GM19239 (cell line): ENCODE results near the gene COG6.

Experiments used
- DNase-seq: peaks from one replicate; pipeline ENCODE4 v3.0.0; 2011; ENCODE audit warnings: low spot score; ENCODE audit not compliant: insufficient read length
- FAIRE-seq: peaks from 2 replicates; lab custom pipeline; 2011; peaks lifted over from hg19 to GRCh38; lab: Jason Lieb, UNC

Gene COG6

DNA sequence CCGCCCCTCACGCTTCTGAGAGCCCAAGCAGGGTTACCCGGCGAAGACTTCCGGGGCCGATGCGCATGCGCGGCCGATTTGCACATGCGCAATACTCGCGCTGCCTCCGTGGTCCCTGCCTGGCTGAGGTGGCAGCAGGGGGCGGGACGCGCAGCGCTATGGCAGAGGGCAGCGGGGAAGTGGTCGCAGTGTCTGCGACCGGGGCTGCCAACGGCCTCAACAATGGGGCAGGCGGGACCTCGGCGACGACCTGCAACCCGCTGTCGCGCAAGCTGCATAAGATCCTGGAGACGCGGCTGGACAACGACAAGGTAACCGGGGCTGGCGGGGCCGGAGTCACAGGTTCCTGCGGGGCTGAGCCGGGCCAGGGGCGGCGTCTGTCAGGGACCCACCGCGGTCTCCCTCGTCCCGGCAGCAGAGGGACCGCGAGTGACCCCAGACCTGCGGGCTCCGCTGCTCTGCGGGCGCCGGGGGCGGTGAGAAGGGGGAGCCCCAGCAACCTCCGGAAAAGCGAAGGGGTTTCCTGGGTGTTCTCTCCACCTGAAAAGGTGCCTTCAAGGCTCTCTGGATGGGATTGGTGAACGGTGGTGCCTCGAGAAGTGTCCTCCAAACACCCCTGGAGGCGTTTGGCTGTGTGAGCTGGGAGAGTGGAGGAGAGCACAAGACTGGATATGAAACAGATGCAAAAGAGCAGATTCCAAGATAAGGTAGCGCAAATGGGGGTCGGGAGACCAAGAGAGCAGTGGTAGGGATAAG lies at the start of gene COG6:
TSS of gene COG6 (plus strand) at position 94 of the 756 bp plus-strand sequence. CDS start at position 159, 65 bp downstream.
- FAIRE-seq (peak; percentile 94), DNase-seq (peak; percentile 67)

DNA sequence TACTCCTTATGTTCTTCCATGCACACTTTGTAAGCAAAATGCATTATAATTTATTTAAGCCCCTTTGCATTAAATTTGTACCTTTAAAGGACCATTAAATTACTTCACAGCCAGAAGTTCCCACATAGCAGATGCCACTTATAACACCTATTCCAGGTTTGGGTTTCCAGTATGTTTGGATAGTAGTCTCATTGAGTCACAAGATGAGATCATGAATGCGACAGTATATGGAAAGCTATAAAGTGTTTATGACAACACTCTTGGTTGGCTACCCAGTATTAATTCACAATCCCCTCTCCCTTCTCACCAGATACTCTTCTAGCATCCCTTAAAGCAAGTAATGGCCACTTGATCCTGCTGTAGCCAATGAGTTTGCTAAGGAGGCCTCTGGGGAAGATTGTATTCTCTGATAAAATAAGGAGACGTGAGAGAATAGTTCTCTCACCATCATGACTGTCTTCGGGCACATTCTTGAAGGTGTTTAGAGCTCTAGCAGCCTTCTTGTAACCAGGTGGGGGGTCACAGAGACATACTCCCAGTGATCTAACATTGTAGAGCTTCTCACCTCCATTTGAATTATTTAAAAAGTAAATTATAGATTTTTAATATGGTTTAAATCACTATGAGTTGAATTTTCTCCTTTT lies 49.7 kb upstream of the COG6 start:
- DNase-seq, result no peak
- FAIRE-seq, result no peak

DNA sequence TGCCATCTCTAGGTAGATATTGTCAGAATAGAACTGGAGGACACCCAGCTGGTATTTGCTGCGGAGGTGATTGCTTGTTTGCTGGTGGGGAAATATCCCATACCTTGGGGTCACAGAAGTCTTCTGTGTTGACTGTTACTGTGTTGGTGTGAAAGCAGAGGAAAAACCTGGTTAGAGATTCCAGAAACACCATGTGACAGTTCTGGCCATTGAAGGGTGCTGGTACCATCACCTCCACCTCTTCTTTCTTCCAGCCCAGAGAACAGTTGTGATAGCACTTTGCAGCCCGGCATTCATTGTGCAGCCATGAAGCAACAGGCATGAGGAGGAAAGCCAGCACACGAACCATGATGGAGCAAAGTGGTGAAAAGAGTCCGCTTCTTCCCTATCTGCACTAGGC lies 47.6 kb upstream of the COG6 start:
- FAIRE-seq (no peak), DNase-seq (no peak)

DNA sequence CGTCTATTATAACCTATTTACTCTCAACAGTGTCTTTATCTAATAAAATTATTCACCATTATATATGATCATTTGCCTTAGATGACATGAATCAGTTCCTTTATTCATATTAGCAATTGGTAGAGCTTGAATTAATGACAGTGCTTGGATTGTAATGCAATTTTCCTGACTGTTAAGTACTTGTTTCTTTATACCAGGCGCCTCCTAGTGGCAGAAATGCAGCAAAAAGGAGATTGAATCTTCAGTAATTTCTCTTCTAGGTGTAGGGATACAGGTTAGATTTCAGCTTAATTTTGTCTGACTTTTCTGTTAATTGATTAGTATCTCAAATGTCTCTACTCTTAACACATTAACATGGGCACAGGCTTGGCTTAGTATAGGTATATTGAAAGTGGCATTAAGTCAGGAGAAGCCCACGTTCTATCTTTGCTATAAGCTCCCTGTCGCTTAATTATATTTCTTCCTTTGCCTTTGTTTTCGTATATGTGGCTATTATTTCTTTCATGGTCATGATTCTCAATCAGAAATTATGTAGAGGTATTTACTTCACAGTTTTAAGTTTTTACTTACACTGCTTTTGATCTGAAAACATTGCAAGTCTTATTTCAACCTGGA lies 43.3 kb upstream of the COG6 start:
- DNase-seq (peak; percentile 5), FAIRE-seq (peak; percentile 94)

DNA sequence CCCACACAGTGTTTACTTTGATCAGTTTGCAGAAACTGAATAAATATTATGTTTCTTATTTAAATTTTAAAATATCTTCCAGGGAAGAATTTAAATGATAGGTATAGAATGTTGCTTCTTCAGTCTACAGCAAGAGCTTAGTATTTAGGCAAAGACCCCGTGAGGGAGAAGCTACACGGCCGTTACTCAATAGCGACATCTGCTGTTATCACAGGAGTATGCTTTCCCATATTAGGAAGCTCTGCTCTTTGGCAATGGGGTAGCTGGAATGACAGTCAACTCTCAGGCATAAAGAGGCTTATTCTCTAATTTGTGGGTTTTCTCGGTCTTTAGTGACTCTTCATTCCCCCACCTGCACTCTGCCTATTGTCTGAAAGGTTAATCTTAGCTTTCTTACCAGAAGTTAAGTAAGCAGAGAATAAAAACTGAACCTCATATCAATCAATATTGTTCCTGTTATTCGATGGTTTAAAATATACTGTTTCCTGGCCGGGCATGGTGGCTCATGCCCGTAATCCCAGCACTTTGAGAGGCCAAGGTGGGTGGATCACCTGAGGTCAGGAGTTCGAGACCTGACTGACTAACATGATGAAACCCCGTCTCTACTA lies 39.3 kb upstream of the COG6 start:
- DNase-seq (peak; percentile 29), FAIRE-seq (peak; percentile 28)

DNA sequence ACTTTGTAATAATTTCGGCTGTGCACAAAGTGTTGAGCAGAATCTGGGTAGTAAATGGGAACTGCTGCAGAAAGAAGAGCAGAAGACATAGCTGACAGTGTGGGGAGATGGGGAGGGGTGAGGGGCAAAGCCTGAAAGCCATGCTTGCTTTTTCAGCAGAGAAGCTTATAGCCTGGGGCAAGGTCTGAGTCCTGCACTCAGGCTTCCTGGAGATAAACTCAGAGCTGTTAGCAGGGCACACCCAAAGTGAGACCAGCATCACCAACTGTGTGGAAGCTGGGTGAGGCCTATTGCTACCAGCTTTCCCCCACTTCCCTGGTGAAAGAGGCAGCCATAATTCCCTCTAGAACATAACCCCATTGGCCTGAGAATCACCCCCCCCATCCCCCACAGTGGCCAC lies 36.9 kb upstream of the COG6 start:
- DNase-seq, result no peak
- no peak for FAIRE-seq

DNA sequence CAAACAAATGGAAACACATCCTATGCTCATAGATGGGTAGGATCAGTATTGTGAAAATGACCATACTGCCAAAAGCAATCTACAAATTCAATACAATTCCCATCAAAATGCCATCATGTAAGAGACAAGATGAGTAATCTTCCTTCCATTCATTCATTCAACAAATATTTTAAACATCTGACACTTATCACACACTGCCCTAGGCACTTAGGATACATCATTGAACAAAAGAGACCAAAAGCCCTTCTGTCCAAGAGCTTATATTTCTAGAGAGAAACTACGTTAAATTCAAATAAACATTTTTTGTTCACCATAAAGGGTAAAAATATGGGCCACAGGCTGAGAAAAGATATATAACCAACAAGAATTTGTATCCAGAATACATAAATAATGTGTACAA lies 32.0 kb upstream of the COG6 start:
- FAIRE-seq (no peak), DNase-seq (no peak)

DNA sequence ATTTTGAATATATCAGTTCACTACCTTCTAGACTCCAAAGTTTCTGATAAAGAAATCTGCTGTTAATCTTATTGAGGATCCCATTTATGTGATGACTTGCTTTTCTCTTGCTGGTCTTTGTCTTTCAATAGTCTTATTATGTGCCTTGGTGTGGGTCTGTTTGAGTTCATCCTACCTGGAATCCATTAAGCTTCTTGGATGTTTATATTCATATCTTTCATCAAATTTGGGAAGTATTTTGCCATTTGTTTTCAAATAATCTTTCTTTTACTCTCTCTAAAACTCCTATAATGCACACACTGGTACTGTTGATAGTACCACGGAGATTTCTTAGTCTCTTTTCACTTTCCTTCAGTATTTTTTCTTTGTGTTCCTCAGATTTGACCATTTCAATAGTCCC lies 24.2 kb upstream of the COG6 start:
- FAIRE-seq (no peak), DNase-seq (no peak)

DNA sequence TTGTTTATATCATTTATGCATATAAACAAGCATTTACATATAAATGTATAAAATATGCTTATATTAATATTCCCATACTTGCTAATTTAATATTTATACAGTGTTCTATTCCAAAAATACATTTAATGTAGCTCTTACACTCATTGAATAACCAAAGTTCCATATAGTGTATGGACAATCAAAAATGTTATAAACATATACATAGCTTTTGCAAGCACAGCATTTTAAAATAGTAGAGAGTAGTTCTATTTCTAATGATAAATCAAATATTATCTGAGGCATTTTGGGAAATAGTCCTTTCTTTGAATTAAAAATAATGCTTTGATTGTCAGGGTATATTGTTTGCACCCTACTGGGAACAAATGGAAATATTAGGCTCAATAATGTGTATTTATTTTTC lies 22.5 kb upstream of the COG6 start:
- no peak for FAIRE-seq
- DNase-seq, result no peak

DNA sequence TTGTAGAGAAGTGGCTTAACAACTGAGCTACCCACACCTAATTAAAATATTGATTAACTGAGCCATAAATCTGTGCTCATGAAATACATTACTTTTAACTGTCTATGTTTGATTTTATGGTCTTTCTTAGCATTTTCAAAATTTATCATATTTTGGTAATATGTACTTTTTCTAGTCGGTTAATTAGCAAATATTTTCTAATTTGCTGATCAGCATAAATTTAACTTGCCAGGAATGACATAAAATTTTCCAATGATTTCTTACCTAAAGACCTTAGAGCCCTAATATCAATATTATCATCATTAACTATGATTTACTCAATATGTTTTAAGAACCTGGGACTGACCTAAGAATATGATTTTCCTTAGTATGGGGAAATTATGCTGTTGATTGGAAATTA lies 19.9 kb upstream of the COG6 start:
- no peak for DNase-seq
- FAIRE-seq, result no peak

DNA sequence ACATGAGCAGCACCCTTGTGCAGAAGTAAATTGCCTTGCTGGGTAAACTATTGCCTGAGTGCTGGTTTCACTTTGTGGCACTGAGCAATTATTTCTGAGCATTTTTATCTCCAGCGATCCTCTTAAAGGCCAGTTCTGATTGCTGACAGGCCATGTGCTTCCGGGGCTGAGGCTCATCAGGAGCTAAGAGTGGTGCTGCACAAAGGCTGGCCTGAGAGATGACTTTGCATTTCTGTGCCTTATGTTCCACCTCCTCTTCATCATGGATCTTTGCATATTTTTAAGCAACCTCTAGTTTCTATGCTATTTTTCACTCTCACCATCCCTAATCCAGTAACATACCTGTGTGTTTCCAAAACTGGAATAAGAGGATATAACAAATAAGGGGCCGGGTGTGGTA lies 17.6 kb upstream of the COG6 start:
- DNase-seq (no peak), FAIRE-seq (no peak)

DNA sequence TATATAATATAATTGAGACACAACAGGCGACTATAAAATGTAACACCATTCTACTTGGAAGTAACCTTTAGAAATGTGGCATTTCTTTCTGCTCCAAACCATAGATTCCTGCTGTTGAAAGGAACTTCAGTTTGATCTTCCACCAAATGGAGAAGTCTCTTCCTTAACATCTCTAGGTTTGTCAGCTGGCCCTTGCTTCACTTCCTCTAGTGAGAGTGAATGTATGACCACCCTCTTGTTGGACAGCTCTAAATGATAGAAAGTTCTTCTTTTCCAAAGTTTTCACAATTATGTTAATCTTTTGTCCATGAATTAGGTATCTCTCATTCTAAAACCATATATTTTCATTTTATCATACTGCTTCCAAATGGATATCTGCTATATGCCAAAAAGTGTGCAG lies 13.8 kb upstream of the COG6 start:
- DNase-seq, result no peak

DNA sequence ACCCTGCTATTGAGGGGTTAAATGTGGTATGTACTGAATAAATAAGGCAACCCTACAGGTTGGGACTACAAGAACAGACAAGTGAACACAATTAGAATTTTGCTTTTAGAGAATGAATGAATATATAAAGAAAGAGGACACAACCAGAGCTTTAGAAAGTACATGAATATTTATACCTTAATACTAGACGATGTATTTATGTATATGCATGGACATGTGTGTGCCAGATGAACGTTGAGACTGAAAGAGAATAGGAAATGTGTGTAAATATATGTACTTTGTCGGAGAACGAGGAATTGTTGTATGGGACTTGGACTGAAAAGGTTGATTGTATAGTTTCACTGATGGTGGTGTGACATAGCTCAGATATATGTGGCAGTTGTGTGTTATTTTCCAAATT lies 9.3 kb upstream of the COG6 start:
- no peak for FAIRE-seq
- DNase-seq, result no peak

More for the DNA sequence above, 13.8 kb upstream of the COG6 start:
- no peak for FAIRE-seq

DNA sequence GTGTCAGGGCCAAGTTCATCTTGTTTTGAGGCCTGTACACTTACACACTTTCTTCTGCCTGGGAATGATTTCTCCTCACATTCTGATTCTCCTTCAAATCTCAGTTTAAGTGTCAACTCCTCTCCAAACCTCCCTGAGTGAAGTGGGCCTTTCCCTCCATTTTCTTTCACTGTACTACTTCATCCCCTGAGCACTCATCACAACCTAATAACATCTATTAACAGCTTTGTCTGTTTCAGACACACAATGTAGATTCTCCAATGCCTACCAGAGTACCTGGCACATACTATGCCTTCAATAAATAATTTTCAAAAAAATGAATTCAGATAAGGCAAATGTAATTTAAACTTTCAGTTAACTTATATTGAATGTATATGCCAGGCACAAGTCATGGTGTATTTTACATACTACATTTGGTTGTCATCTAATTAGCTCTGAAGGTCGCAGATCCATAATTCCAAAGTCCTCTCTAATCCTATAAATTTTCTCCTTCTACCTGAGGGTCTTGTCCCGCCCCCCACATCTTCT lies 357 bp upstream of the COG6 start:
- FAIRE-seq (no peak), DNase-seq (no peak)

DNA sequence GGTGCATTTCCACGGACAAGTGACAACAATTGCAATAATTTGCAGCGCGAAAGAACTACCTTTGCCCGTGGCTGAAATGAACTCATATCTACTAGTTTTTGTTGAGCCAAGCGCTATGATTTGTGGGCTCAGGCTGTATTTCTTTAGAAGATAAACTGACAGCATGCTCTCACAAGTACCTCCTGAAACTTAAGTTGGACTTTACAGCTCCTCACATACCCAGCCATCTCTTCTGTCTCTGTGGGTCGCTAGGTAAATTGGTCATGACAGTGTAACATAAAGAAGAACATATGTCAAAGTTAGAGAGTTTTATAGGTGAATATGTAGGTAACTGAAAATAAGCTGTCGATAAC lies 839 bp downstream of the COG6 start:
- no peak for DNase-seq
- no peak for FAIRE-seq

DNA sequence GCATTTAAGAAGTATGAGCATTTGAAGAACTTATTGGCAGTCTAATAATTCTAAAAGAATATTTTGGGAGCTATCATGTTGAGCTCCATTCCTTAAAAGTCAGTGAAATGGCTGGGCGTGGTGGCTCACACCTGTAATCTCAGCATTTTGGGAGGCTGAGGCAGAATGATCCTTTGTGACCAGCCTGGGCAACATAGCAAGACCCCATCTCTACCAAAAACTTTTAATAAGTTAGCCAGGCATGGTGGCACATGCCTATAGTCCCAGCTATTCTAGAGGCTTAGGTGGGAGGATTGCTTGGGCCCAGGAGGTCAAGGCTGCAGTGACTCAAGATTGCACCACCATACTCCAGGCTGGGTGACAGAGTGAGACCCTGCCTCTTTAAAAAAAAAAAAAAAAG lies 8.0 kb downstream of the COG6 start:
- no peak for FAIRE-seq

DNA sequence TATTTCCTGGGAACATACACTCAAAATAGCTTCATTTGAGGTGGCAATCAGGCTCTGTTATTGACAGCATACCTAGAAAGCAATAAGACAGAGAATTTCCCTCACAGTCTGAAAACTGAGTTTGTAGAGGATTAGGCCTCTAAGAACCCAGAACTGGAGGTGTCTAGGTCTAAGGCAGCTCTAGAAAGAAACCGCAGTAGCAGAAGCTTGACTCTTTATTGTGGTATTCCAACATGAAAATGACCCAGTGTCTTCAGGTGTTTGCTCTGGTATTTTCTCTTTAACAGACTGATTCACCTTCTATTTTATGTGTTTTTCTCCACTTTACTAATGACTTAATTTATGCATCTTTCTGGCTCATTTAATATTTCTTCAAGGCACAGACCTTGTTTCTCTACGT lies 8.5 kb downstream of the COG6 start:
- FAIRE-seq (no peak), DNase-seq (no peak)

More for the DNA sequence above, 8.0 kb downstream of the COG6 start:
- no peak for DNase-seq

DNA sequence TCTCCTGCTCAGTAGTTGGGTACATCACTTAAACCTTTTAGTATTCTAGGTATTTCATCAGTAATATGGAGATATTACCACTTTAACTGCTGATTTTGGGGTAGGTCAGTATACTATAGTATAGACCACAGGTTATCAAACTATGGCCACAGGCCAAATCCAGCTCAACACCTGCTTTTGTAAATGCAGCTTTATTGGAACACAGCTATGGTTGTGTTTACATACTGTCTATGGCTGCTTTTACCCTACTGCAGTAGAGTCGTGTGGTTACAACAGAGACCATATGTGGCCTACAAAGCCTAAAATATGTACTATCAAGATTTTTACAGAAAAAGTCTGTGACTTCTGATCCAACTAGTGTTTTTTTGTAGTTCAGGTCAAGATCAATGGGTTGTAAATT lies 10.3 kb downstream of the COG6 start:
- DNase-seq (no peak), FAIRE-seq (no peak)

DNA sequence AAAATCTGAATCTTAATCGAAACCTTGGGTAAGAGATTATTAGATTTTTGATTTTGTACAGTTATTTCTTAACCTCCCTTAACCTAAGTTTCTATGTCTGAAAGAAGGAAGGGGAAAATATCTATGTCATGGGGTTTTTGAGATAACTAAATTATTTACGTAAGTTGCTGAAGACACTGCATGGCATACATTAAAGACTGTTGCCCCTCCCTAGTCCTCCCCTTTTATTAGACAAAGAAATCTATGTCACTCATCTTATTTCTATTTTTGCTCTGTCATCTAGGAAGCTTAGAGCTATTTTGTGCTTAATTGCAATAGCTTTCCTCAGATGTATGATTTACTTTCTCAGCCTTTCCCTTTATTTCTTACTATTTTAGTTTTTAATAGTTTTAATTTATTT lies 15.0 kb downstream of the COG6 start:
- FAIRE-seq (no peak), DNase-seq (no peak)

DNA sequence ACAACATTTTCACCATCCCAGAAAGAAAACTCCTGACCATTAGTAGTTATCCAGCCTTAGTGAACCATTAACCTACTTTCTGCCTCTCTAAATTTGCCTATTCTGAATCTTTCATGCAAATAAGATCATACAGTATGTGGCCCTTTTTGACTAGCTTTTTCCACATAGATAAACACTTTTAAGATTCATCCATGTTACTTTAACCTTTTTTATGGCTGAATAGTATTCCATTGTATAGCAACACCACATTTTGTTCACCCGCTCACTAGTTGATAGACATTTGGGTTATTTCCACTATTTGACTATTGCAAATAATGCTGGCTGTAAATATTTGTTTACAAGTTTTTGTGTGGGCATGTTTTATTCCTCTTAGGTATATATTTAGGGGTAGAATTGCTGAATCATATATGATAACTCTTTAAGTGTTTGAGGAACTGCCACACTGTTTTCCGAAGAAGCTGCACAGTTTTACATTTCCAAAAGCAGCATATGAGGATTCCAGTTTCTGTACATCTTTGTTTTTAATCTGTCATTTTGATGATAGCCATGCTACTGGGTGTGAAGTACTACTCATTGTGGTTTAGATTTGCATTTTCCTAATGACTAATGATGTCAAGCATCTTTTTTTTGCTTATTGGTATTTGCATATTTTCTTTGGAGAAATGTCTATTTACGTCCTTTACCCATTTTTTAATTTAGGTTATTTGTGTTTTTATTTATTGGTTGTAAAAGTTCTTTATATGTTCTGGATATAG lies 17.1 kb downstream of the COG6 start:
- DNase-seq (no peak), FAIRE-seq (no peak)
